Gastrocnemius medialis (tissue), 4 donors: ENCODE results near the gene AARS2.

Experiments used
- CTCF ChIP-seq, 5 experiments: fragments of 450-650 bp in 3 of 5; fragments of 200-600 bp in 2 of 5; sonication (generic) in 2 of 5; IDR thresholded peaks in 4 of 5; conservative IDR thresholded peaks in 1 of 5; 1 replicate in 4 of 5; 2 replicates in 1 of 5; pipeline ENCODE4 v1.5.1; 2016 to 2019; ENCODE audit warnings: antibody characterized with exemption in 5 of 5, mild to moderate bottlenecking in 3 of 5, moderate library complexity in 3 of 5
- POLR2A ChIP-seq, 2 donors: fragments of 450-650 bp; IDR thresholded peaks; one replicate each; pipeline ENCODE4 v1.6.1; 2017; ENCODE audit warnings: antibody characterized with exemption in 2 of 2, mild to moderate bottlenecking in 2 of 2, moderate library complexity in 2 of 2

GRCh38 chr6:44298055-44298803, 14.9 kb downstream of the AARS2 start:
- TF ChIP-seq CTCF (IDR thresholded peaks at IDR 0.05 in 4 of 5, conservative IDR thresholded peaks at IDR 0.05 in 1 of 5), result no peak
- TF ChIP-seq POLR2A (IDR thresholded peaks at IDR 0.05), result no peak
